HG03159 (cell line): Measurements from ENCODE around the gene PAWR.
"Not testable (repeated sequence)": the region's sequence is repeated elsewhere in the genome, so short reads cannot be mapped to it uniquely, and the experiment has no call there.

Source experiments
- ATAC-seq: cut with Tn5 transposase; IDR thresholded peaks from one replicate; pipeline ENCODE4 v1.9.1; 2021; ENCODE audit warnings: mild to moderate bottlenecking, moderate library complexity; ENCODE audit not compliant: unreplicated experiment

The PAWR gene

DNA sequence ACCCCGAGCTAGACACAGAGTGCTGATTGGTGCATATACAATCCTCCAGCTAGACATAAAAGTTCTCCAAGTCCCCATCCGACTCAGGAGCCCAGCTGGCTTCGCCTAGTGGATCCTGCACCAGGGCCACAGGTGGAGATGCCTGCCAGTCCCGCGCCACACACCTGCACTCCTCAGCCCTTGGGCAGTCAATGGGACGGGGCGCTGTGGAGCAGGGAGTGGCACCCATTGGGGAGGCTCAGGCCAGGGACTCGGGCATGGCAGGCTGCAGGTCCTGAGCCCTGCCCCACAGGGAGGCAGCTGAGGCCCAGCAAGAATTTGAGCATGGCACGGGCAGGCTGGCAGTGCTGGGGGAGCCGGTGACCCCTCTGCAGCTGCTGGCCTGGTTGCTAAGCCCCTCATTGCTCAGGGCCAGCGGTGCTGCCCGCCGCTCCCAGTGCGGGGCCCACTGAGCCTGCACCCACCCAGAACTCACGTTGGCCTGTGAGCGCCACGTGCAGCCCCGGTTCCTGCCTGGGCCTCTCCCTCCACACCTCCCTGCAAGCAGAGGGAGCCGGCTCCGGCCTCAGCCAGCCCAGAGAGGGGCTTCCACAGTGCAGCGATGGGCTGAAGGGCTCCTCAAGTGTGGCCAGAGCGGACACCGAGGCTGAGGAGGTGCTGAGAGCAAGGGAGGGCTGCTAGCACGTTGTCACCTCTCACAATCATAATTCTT lies 136.7 kb downstream of the PAWR start:
- no peak for ATAC-seq

DNA sequence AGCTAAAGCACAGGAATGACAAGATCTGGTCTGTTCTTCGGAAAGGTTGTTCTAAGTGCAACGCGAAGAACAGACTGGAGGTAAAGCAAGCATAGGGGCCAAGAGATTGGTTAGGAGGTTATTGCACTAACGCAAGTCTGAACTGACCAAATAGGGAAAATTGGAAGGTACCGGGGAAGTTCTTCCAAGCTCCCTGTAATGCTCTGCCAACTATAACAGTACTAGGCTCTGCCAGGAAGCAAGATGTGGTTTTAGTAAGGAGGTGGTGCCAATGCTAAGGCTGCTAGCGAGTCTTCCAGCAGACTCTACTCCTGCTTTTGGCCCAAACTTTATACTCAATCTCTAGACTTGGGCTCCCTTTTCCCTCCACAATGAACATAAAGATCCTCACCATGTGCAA lies 138.6 kb downstream of the PAWR start:
- no peak for ATAC-seq

DNA sequence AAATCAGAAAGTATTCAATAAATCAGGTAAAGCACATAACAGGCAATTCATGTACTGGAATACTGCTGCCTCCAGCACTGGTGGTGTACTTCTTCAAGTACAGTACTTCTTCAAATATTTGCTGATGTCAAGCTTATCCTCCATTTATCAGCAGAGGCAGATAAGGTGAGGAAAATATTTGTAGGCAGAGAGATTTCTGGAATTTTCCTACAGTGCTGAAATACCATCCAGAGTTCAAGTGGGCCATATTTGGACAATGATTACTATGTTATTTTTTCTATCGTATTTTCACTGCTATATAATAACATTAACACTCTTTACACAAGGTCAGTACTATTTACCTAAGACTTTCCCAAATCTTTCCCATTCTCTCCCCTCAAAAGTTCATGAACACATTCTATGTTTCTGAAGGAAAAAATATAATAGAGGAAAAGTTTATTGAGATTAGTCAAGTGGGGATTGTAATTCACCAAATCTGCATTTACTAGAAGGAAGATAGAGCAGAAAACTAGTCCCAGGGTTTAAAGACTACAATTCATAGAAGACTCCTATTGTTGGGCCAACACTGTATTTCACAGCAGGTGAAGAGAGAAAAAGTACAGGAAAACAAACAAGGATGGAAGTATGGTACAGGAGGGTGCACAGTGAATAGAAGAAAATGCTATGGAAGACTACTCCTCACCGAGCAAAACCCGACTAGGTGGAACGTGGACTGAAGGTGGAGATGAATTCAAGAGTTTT lies 141.1 kb downstream of the PAWR start:
- no peak for ATAC-seq

DNA sequence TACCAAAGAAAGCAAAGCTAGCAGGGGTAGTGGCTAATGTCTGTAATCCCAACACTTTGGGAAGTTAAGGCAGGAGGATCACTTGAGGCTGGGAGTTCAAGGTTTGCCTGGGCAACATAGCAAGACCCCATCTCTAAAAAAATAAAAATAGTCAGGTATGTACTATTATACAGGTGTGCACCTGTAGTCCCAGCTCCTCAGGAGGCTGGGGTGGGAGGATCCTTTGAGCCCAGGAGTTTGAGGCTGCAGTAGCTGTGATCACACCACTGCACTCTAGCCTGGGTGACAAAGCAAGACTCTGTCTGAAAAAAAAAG lies 142.2 kb downstream of the PAWR start:
- no peak for ATAC-seq

DNA sequence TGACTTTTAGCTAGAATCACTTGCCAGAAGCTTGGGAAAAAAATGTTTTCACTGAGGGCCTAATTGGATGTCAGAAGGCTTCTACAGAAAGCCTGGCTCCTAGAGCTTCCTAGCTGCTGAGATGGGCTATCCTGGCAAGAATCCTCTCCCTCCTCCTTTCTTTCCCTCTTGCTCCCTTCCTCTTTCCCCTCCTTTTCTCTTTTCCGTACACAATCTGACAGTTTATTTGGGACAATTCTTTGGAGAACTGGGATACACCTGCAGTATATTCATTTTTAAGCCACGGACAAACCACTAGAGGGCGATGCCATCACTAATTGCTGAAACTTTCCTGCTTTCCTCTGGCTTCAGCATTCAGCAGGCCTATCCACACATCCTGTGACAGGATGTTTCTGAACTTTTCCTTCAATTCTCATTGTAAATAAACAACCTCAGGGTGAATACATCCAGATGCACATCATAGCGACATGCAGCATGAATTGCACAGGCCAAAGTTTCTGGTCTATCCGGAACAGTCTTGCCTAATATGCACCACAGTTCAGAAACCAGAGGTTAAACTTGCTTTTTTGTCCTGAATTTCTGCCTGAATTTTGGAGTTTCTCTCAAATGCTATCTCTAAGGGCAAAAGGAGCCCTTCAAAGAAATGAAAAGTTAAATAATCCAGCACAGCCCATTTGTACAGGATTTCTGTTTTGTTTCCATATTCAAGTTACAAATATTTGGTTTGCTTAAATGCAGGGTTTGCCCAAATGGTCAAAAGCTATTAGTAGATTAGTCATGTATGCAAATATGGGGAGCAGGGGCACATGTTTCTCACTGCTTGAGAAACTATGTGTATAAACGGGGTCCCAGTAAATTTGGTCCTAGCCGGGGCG lies 142.8 kb downstream of the PAWR start:
- ATAC-seq: peak; percentile 85

DNA sequence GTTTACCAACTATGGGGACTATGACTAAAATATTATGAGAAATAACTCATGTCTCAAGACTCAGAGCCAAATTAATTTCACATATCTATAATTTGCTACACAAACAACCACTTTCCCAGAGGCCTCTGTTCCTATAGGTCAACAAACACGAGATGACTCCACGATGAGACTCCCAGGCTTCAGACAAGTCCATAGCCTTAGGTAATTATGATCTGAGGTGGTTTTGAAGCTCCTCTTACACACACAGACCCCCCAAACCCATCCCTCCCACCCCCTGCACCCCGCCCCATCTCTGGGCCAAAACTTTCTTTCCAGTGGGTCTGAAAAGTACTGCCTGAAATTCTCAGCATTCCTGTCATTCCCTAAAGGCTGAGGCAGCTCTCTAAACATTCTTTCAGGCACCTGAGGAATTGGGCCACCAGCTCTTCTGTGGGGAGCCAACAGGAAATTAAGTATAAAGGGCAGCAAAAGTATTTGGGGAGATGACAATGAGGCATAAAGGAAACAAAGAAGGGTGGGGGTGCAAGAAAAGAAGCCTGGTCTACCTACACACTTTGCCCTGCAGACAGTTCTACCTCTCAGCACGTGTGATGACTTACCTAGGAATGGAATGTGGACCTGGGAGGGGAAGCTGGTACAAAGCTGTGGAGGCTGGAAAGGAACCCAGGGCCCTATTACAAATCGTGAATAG lies 143.6 kb downstream of the PAWR start:
- peak; percentile 29 for ATAC-seq

DNA sequence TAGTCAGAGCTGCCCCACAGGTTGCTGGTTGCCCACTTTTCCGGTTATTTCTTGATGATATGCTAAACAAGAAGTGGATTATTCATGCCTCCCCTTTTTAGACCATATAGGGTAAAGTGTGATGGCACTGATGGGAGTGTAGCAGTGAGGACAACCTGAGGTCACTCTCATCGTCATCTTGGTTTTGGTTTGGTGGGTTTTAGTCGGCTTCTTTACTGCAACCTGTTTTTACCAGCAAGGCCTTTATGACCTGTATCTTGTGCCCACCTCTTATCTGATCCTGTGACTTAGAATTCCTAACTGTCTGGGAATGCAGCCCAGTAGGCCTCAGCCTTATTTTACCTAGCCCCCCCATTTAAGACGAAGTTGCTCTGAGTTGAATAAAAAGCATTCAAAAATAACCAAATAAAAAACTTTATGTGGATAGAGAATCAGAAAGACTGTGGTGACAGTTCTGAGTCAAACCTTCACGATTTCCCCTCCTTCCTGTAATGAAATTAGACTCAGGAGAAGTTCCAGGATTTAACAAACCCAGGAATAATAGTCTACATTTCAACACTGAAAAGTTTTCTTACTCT lies 144.2 kb downstream of the PAWR start:
- ATAC-seq: no peak

DNA sequence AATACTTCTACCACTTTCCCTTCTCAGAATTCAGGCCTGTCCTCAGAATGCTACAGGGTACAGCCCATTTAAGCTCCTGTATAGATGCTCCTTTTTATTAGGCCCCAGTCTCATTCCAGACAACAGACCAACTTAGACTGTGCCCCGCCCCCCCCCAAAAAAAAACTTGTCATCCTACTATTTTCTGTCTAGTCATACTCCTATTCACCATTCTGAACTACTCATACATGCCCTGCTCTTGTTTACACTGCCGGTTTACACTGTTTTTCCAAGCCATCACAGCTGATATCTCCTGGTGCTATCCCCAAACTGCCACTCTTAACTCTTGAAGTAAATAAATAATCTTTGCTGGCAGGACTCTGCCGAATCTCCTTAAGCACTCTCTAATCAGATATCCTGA lies 146.3 kb downstream of the PAWR start:
- ATAC-seq: not testable (repeated sequence)

DNA sequence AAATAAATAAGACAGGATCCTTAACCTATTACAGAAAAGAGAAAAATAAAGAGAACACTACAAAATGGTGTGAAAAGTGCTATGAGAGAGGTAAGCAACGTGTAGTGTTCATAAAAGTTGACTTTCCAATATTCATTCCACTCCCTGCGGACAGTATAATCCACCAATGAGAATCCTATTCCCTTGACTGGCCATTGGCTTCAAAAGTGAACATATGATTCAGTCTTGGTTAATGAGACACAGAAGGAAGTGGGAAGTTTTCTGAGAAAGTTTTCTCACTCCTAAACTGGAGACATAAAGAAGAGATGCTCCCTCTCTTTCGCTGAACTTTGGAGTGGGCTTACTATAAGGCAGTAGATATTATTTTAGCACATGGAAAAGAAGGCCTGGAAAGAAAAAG lies 153.1 kb downstream of the PAWR start:
- no peak for ATAC-seq

DNA sequence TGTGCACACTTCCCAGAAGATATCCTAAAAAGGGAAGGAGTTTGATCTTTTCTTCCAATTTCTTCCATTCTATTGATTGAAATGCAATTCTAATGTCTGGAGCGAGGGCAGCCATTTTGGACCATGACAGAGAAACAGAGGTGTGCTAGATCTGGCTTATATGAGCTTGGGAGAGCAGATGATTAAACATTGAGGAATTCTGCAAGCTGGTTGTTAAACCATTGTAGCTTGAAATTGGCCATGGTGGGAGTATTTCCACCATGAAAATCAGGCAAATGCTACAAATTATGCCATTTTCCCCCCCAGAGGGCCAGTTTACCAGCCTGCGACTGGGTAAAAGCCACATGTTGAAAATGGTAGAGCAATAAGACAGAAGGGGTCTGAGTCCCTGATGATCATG lies 155.0 kb downstream of the PAWR start:
- ATAC-seq: no peak
